GM12872 (cell line): ENCODE data around the gene JMJD6.

ENCODE experiments used
- TF ChIP-seq, protein P1 (sequence below): IDR thresholded peaks from 3 replicates; pipeline ENCODE4 v1.5.1; 2011; ENCODE audit warnings: low read depth, mild to moderate bottlenecking, low read length, moderate library complexity; ENCODE audit not compliant: insufficient read depth

Gene JMJD6

DNA sequence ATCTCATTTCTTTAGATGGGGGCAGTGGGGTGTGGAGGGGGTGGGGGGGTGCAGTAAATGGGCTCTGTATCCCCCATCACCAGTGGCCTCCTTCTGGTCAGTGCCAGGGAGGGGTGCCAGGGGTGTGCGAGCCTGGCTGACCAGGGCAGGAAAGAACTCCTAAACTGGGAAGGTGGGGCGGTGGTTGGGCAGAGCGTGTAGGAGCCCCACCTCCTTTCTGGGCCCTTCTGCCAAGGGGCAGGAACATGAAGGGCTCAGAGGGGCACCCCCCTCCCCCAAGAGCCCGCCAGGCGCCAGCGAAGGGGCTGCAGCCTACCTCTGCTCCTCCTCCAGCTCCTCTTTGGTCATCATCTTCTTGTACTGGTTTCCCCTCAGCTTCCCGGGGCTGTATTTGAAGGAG is 41.6 kb downstream of the JMJD6 start:
- TF ChIP-seq, protein P1, sequence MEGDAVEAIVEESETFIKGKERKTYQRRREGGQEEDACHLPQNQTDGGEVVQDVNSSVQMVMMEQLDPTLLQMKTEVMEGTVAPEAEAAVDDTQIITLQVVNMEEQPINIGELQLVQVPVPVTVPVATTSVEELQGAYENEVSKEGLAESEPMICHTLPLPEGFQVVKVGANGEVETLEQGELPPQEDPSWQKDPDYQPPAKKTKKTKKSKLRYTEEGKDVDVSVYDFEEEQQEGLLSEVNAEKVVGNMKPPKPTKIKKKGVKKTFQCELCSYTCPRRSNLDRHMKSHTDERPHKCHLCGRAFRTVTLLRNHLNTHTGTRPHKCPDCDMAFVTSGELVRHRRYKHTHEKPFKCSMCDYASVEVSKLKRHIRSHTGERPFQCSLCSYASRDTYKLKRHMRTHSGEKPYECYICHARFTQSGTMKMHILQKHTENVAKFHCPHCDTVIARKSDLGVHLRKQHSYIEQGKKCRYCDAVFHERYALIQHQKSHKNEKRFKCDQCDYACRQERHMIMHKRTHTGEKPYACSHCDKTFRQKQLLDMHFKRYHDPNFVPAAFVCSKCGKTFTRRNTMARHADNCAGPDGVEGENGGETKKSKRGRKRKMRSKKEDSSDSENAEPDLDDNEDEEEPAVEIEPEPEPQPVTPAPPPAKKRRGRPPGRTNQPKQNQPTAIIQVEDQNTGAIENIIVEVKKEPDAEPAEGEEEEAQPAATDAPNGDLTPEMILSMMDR, result no peak

DNA sequence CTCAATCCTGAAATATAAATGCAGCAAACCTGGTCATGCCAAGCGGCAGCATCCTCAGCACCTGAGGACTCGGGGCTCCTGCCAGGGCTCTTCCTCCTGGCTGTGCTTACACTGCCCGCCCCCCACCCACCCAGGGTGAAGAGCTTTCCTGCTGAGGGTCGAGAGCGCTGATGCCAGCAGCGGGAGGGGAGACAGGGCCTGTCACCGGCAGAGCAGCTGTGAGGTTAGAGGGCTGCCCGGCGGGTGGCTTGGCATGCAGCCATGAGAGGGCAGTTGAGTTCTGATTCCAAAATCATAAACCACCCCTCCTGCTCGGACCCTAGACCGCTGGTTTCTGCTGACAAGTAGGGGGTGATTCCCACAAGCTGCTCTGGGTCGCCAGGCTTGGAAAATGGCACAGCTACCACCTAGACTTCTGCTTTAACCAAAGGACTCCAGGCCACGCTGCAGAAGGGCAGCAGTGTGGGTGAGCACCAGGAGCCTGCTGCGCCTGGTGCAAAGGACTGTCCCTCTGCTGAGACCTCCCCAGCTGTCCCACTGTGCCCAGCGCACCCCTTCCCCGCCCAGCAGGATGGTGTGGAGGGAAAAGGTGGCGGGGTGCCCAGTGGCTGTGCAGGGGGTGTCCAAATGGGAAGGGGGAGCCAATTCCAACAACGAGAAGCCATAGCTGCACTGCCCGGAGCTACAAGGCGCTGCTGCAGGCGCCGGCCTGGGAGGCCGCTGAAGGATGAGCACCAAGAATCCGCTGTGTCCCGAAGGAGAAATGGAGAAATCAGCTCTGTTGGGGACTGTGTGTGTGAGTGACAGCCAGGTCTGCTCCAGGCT is 42.3 kb downstream of the JMJD6 start:
- TF ChIP-seq, protein P1, result no peak

DNA sequence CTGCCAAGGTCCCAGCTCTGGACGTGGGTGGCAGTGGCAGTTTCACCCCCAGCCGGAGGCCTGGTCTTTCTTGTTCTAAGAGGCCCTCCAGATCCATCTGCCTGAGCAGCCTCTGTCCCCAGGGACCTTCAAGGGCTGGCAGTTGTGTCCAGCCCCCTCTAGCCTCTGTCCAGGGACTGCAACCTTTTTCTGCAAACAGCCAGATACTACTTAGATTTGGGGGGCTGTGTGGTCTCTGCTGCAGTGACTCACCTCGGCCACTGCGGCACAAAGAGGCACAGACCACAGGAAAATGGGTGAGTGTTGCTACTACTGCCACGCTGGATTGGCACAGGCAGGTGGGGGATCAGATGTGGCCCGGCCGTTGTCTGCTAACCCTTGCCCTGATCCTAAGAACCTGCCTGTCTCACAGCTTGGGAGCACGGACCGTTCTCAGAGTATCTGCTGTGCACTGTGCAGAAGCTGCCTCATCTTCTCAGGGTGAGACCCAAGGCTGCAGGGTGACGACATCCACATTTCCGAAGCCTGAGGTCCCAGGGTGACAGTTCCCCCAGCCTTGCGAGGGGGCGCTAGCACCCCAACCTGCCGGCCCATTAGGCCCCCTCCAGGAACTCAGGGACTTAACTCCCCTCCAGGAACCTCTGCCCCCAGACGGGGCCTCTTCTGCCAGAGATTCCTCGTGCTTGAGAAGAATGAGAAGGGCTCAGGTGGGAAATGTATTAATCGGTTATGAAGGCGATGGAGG is 43.2 kb downstream of the JMJD6 start:
- TF ChIP-seq, protein P1, result peak; percentile 24; the same call in 1 of the 3 replicates

DNA sequence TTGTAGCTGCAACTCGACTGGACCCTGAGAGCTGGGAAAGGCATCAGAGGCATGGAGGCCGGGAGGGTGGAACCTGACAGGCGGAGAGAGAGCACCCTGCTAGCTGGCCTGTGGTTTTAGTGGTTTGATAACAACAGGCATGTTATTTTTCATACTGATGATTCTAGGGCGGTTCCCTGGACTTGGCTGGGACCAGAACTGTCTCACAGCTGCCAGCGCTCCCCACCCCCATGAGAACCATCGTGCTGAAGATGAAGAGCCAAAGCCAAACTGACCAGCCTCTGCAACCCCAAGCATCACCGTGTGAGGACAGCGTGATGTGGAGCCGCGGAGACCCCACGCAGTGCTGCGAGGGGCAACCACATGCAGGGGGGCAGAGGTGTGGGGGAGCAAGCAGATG is 44.1 kb downstream of the JMJD6 start:
- TF ChIP-seq, protein P1, result no peak

DNA sequence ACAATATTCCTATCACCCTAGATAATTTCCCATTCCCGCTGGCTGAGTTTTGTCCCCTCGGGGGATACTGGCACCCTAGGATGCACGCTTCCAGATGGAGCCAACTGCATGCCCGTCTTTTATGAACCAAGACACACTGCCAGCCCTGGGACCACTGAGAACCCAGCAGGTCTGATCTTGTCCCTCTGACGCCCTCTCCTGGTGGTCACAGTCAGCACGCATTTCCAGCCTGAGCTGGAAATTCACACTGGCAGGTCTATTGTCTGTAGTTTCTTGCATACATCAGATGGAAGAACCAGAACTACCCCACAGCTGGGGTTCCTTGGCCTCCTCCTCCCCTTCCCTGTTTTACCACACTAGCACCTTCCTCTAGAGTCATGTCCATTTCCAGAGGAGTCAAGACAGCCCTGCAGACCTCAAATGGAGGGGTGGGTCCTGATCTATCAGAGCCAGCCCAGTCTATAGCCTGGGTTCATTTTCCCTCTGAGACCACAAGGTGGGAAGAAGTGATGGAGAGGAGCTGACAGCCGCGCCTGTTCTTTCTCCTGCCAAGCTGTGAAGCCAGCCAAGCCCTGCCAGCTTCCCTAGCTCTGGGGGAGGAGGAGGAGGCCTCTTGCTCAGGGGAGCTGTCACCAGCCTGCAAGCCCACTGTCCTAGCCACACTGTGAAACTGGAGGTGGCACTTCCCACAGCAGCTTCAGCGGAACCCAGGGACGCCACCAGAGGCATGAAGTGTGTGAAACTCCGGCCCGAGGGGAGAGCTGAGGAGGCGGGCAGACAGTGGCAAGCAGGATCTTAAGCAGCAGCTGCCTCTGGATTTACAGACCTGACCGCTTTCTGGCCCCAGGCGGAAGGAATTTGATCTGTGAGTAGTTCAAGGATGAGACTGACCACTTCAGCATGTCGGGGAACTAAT is 44.9 kb downstream of the JMJD6 start:
- TF ChIP-seq, protein P1, result peak; percentile 87

DNA sequence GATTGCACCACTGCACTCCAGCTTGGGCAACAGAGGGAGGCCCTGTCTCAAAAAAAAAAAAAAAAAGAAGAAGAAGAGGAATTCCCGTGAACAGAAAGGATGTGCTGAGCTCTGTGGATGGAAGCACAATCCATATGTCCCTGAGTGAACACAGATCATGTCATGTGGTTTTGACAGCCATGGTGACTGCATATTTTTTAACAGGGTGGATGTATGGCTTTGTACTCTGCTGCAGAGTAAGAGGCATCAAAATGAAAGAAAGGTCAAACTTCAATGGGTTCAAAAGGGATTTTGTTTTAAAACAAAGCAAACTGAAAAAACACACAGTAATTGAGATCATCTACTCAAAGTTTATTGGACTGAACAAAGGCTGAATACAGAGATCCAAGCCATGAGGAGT is 47.2 kb downstream of the JMJD6 start:
- TF ChIP-seq, protein P1, result no peak

DNA sequence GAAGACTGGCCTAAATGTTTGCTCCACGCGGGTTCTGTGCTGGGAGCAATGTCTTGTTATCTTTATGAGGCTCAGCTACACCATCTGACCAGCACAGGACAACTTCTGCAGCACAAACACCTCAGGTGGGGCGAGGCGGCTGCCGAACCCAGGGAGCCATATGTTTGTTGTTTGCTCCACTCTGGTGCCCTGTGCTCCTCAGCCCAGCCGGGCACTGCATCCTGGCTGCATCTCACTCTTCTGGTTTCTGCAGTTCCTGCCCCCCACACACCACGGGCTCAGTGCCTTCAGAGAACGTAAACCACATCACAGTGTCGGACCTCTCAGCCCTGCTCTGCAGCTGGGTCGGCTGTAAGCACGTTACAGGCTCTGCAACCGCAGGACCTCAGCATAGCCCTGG is 48.1 kb downstream of the JMJD6 start:
- TF ChIP-seq, protein P1, result no peak
